GM23338 (cell line): ENCODE results near the gene DHX34. TPM values are rescaled to one million over a fixed set of nuclear protein-coding genes. Genes with fewer than 3 reads are reported as not detected.

ENCODE experiments used
- ATAC-seq: fragments of 200-7000 bp; cut with Tn5 transposase; 3 replicates; pipeline ENCODE4 v1.9.1; 2020
- DNase-seq: peaks from one replicate; pipeline ENCODE4 v3.0.0-alpha.2; 2015; ENCODE audit warnings: low spot score
- H2AFZ ChIP-seq: fragments of 200-600 bp; sonication (generic); 2 replicates; pipeline ENCODE4 v1.8.0; 2016; ENCODE audit warnings: antibody characterized with exemption, mild to moderate bottlenecking, moderate library complexity
- H3F3A ChIP-seq: fragments of 200-600 bp; sonication (generic); replicated peaks from 2 replicates; pipeline ENCODE4 v1.8.0; 2017; ENCODE audit warnings: antibody characterized with exemption, mixed run types, low read depth
- H3K27ac ChIP-seq: fragments of 200-600 bp; sonication (generic); 2 replicates; pipeline ENCODE4 v1.6.1; 2016; ENCODE audit warnings: low read depth
- H3K27me3 ChIP-seq: fragments of 200-600 bp; sonication (generic); 2 replicates; pipeline ENCODE4 v1.8.0; 2016; ENCODE audit warnings: mild to moderate bottlenecking, mixed run types, moderate library complexity; ENCODE audit not compliant: insufficient read depth
- H3K36me3 ChIP-seq: fragments of 200-600 bp; sonication (generic); 2 replicates; pipeline ENCODE4 v1.8.0; 2016; ENCODE audit warnings: mild to moderate bottlenecking; ENCODE audit not compliant: insufficient read depth
- H3K4me1 ChIP-seq: fragments of 200-600 bp; sonication (generic); 2 replicates; pipeline ENCODE4 v1.8.0; 2016; ENCODE audit warnings: mild to moderate bottlenecking, moderate library complexity; ENCODE audit not compliant: insufficient read depth
- H3K4me2 ChIP-seq: fragments of 200-600 bp; sonication (generic); 2 replicates; pipeline ENCODE4 v1.7.1; 2017; ENCODE audit warnings: mixed run types
- H3K4me3 ChIP-seq: fragments of 200-600 bp; sonication (generic); 2 replicates; pipeline ENCODE4 v1.6.1; 2016; ENCODE audit warnings: mixed run types
- H3K79me2 ChIP-seq: fragments of 200-600 bp; sonication (generic); replicated peaks from 2 replicates; pipeline ENCODE4 v1.8.0; 2017; ENCODE audit warnings: mild to moderate bottlenecking; ENCODE audit not compliant: insufficient read depth
- H3K9me2 ChIP-seq: fragments of 200-600 bp; sonication (generic); 2 replicates; pipeline ENCODE4 v1.8.0; 2017; ENCODE audit not compliant: insufficient read depth
- H4K20me1 ChIP-seq: fragments of 200-600 bp; sonication (generic); replicated peaks from 2 replicates; pipeline ENCODE4 v1.8.0; 2017; ENCODE audit warnings: mild to moderate bottlenecking; ENCODE audit not compliant: insufficient read depth
- H3K27ac Mint-ChIP-seq: 2 replicates; pipeline ENCODE4 v1.8.0; 2020; ENCODE audit warnings: inconsistent platforms, mild to moderate bottlenecking, moderate library complexity, mixed read lengths
- H3K27me3 Mint-ChIP-seq: 3 replicates; pipeline ENCODE4 v1.8.0; 2022; ENCODE audit warnings: low read depth, mild to moderate bottlenecking, moderate library complexity, mixed read lengths, inconsistent platforms; ENCODE audit not compliant: insufficient read depth, poor library complexity
- H3K36me3 Mint-ChIP-seq: 3 replicates; pipeline ENCODE4 v1.8.0; 2021; ENCODE audit warnings: low read depth, mild to moderate bottlenecking, inconsistent platforms, moderate library complexity, mixed read lengths
- H3K4me1 Mint-ChIP-seq: 3 replicates; pipeline ENCODE4 v1.8.0; 2020; ENCODE audit warnings: mild to moderate bottlenecking, inconsistent platforms, mixed read lengths
- H3K4me3 Mint-ChIP-seq: 3 replicates; pipeline ENCODE4 v1.8.0; 2021; ENCODE audit warnings: moderate library complexity, mild to moderate bottlenecking, inconsistent platforms, mixed read lengths
- H3K9me3 Mint-ChIP-seq: 3 replicates; pipeline ENCODE4 v1.8.0; 2020; ENCODE audit warnings: moderate library complexity, mild to moderate bottlenecking, inconsistent platforms, mixed read lengths
- EZH2 ChIP-seq: fragments of 200-600 bp; sonication (generic); IDR thresholded peaks from one replicate; pipeline ENCODE4 v1.8.0; 2017; ENCODE audit warnings: antibody characterized with exemption, mild to moderate bottlenecking, low read depth; ENCODE audit not compliant: unreplicated experiment
- STAT1 ChIP-seq: IDR thresholded peaks from one replicate; pipeline ENCODE4 v1.6.1; 2016; ENCODE audit warnings: antibody characterized with exemption; ENCODE audit not compliant: unreplicated experiment
- ZNF114 ChIP-seq: fragments of 250-450 bp; sonication (Bioruptor Pico); IDR thresholded peaks from 2 replicates; pipeline ENCODE4 v1.5.0; 2020; ENCODE audit warnings: mild to moderate bottlenecking, moderate library complexity
- polyA plus RNA-seq: library from polyadenylated mRNA; unstranded; fragments of >200 nt; fragmentation: Nextera tagmentation; extraction: Ambion mirVana; gene quantifications from 2 replicates; pipeline ENCODE4 v1.2.1, GENCODE V29; 2016
- total RNA-seq: library from RNA; depleted of rRNA; stranded (reverse); fragments of >200 nt; shearing (Covaris generic); gene quantifications from 2 replicates; pipeline ENCODE4 v1.2.3, GENCODE V29; 2014
- TF ChIP-seq, protein P1 (sequence below): fragments of 250-450 bp; sonication (Bioruptor Pico); IDR thresholded peaks from 2 replicates; pipeline ENCODE4 v1.5.0; 2020; ENCODE audit warnings: mild to moderate bottlenecking, moderate library complexity
- TF ChIP-seq, protein P2 (sequence below), 2 experiments: fragments of 200-600 bp in 1 of 2; sonication (generic) in 1 of 2; conservative IDR thresholded peaks; 2 replicates each; pipeline versions ENCODE4 v1.5.1 to v1.6.1; 2016 to 2017; ENCODE audit warnings: antibody characterized with exemption in 2 of 2, low read depth in 2 of 2, mild to moderate bottlenecking in 2 of 2, moderate library complexity in 1 of 2

Gene DHX34
- total and polyA plus RNA-seq, 2 experiments from 2014 or later, result 16.3 to 50.1 TPM

DNA sequence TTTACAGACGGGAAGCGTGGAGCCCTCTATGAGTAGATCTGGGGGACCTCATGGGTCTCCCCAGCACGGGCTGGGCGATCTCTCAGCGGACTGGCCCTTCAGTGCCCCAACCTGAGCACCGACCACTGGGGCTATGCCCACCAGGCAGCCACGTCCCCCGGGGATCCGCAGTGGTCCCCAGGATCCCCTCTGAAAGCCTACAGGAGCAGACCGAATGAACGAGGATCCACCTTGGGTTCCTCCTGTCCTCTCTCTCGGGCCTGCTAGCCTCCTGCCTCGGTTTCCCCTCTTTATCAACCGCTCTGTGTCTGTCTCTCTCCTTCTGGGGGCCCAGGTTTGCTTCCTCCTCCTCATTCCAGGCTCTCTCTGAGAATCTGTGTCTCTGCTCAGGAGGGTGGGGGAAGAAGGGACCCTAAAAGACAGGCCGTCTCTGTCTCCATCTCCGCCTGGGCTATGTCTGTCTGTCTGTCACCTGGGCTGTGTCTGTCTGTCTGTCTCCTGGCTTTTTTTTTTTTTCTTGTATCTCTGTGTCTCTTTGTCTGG is 72.2 kb downstream of the DHX34 start (continued):
- TF ChIP-seq, protein P1, sequence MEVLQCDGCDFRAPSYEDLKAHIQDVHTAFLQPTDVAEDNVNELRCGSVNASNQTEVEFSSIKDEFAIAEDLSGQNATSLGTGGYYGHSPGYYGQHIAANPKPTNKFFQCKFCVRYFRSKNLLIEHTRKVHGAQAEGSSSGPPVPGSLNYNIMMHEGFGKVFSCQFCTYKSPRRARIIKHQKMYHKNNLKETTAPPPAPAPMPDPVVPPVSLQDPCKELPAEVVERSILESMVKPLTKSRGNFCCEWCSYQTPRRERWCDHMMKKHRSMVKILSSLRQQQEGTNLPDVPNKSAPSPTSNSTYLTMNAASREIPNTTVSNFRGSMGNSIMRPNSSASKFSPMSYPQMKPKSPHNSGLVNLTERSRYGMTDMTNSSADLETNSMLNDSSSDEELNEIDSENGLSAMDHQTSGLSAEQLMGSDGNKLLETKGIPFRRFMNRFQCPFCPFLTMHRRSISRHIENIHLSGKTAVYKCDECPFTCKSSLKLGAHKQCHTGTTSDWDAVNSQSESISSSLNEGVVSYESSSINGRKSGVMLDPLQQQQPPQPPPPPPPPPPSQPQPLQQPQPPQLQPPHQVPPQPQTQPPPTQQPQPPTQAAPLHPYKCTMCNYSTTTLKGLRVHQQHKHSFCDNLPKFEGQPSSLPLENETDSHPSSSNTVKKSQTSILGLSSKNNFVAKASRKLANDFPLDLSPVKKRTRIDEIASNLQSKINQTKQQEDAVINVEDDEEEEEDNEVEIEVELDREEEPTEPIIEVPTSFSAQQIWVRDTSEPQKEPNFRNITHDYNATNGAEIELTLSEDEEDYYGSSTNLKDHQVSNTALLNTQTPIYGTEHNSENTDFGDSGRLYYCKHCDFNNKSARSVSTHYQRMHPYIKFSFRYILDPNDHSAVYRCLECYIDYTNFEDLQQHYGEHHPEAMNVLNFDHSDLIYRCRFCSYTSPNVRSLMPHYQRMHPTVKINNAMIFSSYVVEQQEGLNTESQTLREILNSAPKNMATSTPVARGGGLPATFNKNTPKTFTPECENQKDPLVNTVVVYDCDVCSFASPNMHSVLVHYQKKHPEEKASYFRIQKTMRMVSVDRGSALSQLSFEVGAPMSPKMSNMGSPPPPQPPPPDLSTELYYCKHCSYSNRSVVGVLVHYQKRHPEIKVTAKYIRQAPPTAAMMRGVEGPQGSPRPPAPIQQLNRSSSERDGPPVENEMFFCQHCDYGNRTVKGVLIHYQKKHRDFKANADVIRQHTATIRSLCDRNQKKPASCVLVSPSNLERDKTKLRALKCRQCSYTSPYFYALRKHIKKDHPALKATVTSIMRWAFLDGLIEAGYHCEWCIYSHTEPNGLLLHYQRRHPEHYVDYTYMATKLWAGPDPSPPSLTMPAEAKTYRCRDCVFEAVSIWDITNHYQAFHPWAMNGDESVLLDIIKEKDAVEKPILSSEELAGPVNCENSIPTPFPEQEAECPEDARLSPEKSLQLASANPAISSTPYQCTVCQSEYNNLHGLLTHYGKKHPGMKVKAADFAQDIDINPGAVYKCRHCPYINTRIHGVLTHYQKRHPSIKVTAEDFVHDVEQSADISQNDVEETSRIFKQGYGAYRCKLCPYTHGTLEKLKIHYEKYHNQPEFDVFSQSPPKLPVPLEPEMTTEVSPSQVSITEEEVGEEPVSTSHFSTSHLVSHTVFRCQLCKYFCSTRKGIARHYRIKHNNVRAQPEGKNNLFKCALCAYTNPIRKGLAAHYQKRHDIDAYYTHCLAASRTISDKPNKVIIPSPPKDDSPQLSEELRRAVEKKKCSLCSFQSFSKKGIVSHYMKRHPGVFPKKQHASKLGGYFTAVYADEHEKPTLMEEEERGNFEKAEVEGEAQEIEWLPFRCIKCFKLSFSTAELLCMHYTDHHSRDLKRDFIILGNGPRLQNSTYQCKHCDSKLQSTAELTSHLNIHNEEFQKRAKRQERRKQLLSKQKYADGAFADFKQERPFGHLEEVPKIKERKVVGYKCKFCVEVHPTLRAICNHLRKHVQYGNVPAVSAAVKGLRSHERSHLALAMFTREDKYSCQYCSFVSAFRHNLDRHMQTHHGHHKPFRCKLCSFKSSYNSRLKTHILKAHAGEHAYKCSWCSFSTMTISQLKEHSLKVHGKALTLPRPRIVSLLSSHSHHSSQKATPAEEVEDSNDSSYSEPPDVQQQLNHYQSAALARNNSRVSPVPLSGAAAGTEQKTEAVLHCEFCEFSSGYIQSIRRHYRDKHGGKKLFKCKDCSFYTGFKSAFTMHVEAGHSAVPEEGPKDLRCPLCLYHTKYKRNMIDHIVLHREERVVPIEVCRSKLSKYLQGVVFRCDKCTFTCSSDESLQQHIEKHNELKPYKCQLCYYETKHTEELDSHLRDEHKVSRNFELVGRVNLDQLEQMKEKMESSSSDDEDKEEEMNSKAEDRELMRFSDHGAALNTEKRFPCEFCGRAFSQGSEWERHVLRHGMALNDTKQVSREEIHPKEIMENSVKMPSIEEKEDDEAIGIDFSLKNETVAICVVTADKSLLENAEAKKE (CRISPR knock-in tag), result no peak
- TF ChIP-seq ZNF114 (CRISPR knock-in tag), result no peak
- TF ChIP-seq, protein P2, sequence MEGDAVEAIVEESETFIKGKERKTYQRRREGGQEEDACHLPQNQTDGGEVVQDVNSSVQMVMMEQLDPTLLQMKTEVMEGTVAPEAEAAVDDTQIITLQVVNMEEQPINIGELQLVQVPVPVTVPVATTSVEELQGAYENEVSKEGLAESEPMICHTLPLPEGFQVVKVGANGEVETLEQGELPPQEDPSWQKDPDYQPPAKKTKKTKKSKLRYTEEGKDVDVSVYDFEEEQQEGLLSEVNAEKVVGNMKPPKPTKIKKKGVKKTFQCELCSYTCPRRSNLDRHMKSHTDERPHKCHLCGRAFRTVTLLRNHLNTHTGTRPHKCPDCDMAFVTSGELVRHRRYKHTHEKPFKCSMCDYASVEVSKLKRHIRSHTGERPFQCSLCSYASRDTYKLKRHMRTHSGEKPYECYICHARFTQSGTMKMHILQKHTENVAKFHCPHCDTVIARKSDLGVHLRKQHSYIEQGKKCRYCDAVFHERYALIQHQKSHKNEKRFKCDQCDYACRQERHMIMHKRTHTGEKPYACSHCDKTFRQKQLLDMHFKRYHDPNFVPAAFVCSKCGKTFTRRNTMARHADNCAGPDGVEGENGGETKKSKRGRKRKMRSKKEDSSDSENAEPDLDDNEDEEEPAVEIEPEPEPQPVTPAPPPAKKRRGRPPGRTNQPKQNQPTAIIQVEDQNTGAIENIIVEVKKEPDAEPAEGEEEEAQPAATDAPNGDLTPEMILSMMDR (conservative IDR thresholded peaks at IDR 0.05; ENCODE audit: low read depth in 2 of 2), result no peak

DNA sequence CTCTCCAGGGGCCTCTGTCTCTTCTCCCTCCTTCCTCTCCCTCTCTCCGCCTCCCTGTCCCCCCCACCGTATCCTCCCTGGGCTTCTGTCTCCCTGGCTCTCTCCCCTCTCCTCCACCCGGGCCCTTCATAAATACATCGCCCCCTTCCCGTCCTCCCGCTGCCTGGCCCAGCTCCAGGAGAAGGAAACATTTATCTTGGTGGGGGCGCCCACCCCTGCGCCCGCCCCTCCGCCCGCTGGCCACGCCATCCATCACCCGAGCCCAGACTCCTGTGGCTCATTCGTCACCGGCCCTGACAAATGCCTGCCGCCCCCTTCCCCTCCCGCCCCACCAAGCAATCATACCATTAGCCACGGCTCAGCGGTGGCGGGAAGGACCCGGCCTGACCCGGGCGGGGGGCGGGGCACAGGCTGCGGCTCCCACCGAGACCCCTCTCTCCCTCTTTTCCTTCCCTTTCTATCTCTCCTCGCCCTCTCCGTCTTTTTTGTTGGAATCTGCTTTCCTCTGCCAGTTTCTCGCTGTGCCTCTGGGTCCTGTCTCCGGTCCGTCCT is 72.8 kb downstream of the DHX34 start:
- Mint-ChIP-seq H3K27ac (no peak overlapping the region), H3K36me3 (peaks cover 4% of the 10 kb centered on the region; the same call in 1 of the 3 replicates), H3K4me1 (peaks cover 49% of the 10 kb centered on the region), H3K4me3 (peak overlapping the region; percentile 69), H3K9me3 (peaks cover 5% of the 10 kb centered on the region), H3K27me3 (peaks cover 80% of the 10 kb centered on the region)
- ATAC-seq, result peak; percentile 3; the same call in 2 of the 3 replicates
- Histone ChIP-seq H3F3A (peaks cover 19% of the 10 kb centered on the region), H3K27me3 (peaks cover 91% of the 10 kb centered on the region), H3K27ac (no peak overlapping the region), H3K79me2 (0 out of 2 replicates have a peak, but pooled peaks cover 7% of the 10 kb centered on the region), H3K36me3 (no peaks in the 10 kb centered on the region), H3K9me2 (no peaks in the 10 kb centered on the region), H3K4me1 (peaks cover 39% of the 10 kb centered on the region), H3K4me3 (peak overlapping the region; percentile 91), H3K4me2 (peak overlapping the region; percentile 94), H2AFZ (peak overlapping the region; percentile 87), H4K20me1 (no peaks in the 10 kb centered on the region)
- TF ChIP-seq STAT1 (no peak), EZH2 (peak; percentile 61)
- peak; percentile 69 for DNase-seq
